ENCODE results near the gene SLC22A17. TPM values are rescaled to one million over a fixed set of nuclear protein-coding genes. Genes with fewer than 3 reads are reported as not detected.
A peak's percentile ranks its signal among the peaks of the same experiment; 100 is the strongest.

The SLC22A17 gene
- total and polyA plus RNA-seq, 9 of the 15 experiments (the other 6 are each of a cell fraction or from before 2014, with no cell fraction given): 0.07 to 0.09 TPM; not detected in 7

DNA sequence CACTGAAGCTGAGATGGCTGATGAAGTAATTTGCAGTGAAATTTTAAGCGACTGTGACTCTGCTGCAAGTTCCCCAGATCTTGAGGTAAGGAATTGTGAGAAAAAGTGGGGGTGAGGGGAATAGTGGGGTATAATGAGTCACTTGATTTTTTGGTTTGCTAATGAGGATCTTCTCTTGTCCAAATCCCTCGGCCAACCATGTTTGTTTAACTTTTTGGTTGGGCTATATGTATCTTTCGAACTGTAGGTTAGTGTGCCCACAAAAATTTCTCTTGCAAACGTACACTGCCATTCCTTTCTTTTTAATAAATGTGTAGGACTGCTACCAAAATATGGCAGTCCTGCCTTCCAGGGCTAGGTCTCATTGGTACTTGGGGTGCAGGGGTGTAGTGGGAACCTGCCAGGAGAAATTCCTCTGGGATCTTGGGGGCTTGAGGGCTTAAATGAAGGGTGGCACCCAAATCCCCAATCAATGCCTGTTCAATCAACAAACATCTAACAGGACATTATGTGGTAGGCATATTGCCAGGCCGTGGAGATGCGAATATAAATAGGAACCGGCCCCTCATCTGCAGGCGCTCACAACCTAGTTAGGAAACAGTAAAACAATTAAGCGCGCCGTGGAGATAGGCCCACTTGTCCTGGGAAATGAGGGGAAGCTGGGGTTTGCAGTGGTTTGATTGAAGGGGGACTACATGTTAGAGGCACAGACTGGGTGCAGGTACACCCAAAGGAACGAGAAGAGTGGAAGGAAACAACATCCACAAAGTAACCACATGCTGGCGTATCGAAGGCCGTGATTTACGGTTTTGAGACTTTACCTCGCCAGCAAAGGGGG lies 32.7 kb downstream of the SLC22A17 start:
- no peaks in the 10 kb centered on the region; the same call in 1 of the 2 replicates for H4K20me1 ChIP-seq (replicated peaks; ENCODE audit: control insufficient read depth, insufficient read depth, low read length)
- H3K27me3 ChIP-seq (ENCODE audit: control insufficient read depth in 2 of 2, insufficient read depth in 2 of 2, low read length in 2 of 2): no peaks in the 10 kb centered on the region
- H3K9ac ChIP-seq (ENCODE audit: insufficient read depth in 1 of 2, low read depth in 2 of 2, low read length in 2 of 2): peak overlapping the region; percentile 80 to 88; a peak in 3 of 4 replicates
- H3K27ac ChIP-seq (ENCODE audit: extremely low read depth, low read depth, low read length): peak overlapping the region; percentile 97
- peak overlapping the region; percentile 99 for H3K4me2 ChIP-seq (ENCODE audit: insufficient read depth, low read length)
- CTCF ChIA-PET (ENCODE audit: low intra/inter-chr PET ratio): interaction anchor here (0.6 kb wide), 1 partner anchor 200 kb away, joined by 3 read pairs; no protein-coding TSS in a partner anchor
- peak overlapping the region; percentile 95 for H2AFZ ChIP-seq (ENCODE audit: low read depth, low read length)
- in situ Hi-C loops (cut with MboI): no loop called here
- no peak for ATAC-seq
- H3K9me3 ChIP-seq (replicated peaks; ENCODE audit: control insufficient read depth, insufficient read depth, low read depth, low read length): no peaks in the 10 kb centered on the region
- H3K79me2 ChIP-seq (ENCODE audit: control insufficient read depth, insufficient read depth, low read length): peaks cover 34% of the 10 kb centered on the region
- no peaks in the 10 kb centered on the region for H3K9me1 ChIP-seq (ENCODE audit: control insufficient read depth, insufficient read depth, low read length)
- POLR2A ChIA-PET: interaction anchor here (0.6 to 3.9 kb wide), 11 partner anchors 9 to 224 kb away, joined by 3 to 30 read pairs (median 5); partner anchors contain the start of genes BCL2L2, C14orf119 and PPP1R3E
- no peak for FAIRE-seq
- WGBS (ENCODE audit: insufficient coverage, low coverage, missing lambda C conversion rate): 78% methylated on average over 17 of the region's 17 CpGs
- peaks cover 49% of the 10 kb centered on the region; the same call in 2 of the 3 replicates for H3K36me3 ChIP-seq (ENCODE audit: control insufficient read depth, insufficient read depth, low read length)
- H3K4me3 ChIP-seq: peak overlapping the region; percentile 90
- intact Hi-C loops (cut with micrococcal nuclease): loop anchor here (2.0 to 10.0 kb wide), 3 partner anchors 13 to 235 kb away; partner anchors contain the start of genes BCL2L2, THTPA and ZFHX2
- DNase-seq (ENCODE audit: extremely low read depth in 1 of 4, low spot score in 3 of 4): no peak
- peaks cover 11 to 17% of the 10 kb centered on the region in 2 experiments; a peak in 4 of 5 replicates for H3K4me1 ChIP-seq (replicated peaks in 1 of 2; ENCODE audit: control insufficient read depth in 2 of 2, insufficient read depth in 2 of 2, low read length in 2 of 2)
- no TSS peak for BruUV-seq (replicated peaks)
- TF ChIP-seq PBX2 (CRISPR knock-in tag; IDR thresholded peaks at IDR 0.05; ENCODE audit: low read depth) (no peak), PBX2 (tag; conservative IDR thresholded peaks at IDR 0.05; ENCODE audit: low read depth) (0 out of 2 replicates have a peak, but pooled peaks have one; percentile 6), TAL1 (IDR thresholded peaks at IDR 0.05) (no peak), ELF2 (CRISPR knock-in tag; IDR thresholded peaks at IDR 0.05) (0 out of 2 replicates have a peak, but pooled peaks have one; percentile 16), FOXA3 (CRISPR knock-in tag; conservative IDR thresholded peaks at IDR 0.05 in 1 of 2, IDR thresholded peaks at IDR 0.05 in 1 of 2) (no peak), MEIS2 (IDR thresholded peaks at IDR 0.05; ENCODE audit: partially characterized antibody) (peak; percentile 29), E2F6 (IDR thresholded peaks at IDR 0.05; ENCODE audit: borderline replicate concordance in 1 of 2, extremely low read depth in 1 of 2, insufficient read depth in 1 of 2, insufficient read length in 1 of 2, low read depth in 1 of 2, low read length in 1 of 2, poor library complexity in 1 of 2, severe bottlenecking in 1 of 2) (no peak), CEBPG (CRISPR knock-in tag; IDR thresholded peaks at IDR 0.05) (peak; percentile 6; the same call in 1 of the 2 replicates), CEBPG (tag; conservative IDR thresholded peaks at IDR 0.05 in 1 of 2, IDR thresholded peaks at IDR 0.05 in 1 of 2) (no peak), ZNF408 (CRISPR knock-in tag; IDR thresholded peaks at IDR 0.05; ENCODE audit: low read depth) (no peak), TRIM24 (IDR thresholded peaks at IDR 0.05) (no peak)
- TF ChIP-seq, protein P1, sequence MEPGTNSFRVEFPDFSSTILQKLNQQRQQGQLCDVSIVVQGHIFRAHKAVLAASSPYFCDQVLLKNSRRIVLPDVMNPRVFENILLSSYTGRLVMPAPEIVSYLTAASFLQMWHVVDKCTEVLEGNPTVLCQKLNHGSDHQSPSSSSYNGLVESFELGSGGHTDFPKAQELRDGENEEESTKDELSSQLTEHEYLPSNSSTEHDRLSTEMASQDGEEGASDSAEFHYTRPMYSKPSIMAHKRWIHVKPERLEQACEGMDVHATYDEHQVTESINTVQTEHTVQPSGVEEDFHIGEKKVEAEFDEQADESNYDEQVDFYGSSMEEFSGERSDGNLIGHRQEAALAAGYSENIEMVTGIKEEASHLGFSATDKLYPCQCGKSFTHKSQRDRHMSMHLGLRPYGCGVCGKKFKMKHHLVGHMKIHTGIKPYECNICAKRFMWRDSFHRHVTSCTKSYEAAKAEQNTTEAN (CRISPR knock-in tag; IDR thresholded peaks at IDR 0.05): no peak
- TF ChIP-seq, protein P2, sequence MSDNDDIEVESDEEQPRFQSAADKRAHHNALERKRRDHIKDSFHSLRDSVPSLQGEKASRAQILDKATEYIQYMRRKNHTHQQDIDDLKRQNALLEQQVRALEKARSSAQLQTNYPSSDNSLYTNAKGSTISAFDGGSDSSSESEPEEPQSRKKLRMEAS (CRISPR knock-in tag; IDR thresholded peaks at IDR 0.05): peak; percentile 30; the same call in 1 of the 2 replicates
